ENCODE measurements around the gene COPS7A. TPM values are rescaled to one million over a fixed set of nuclear protein-coding genes. Genes with fewer than 3 reads are reported as not detected.

Gene COPS7A
- total RNA-seq, 1 experiment from 2014 or later: 34.2 TPM

- H3K4ac ChIP-seq (ENCODE audit: low read depth, low read length): no peak overlapping the region
Observed at GRCh38 chr12:6748761-6749160, 24.9 kb downstream of the COPS7A start.

More at GRCh38 chr12:6748761-6749160, 24.9 kb downstream of the COPS7A start:
- no peaks in the 10 kb centered on the region for H3K27me3 ChIP-seq (ENCODE audit: insufficient read depth, low read length)
- H3K18ac ChIP-seq (ENCODE audit: insufficient read length, low read depth, low read length): no peak overlapping the region
- no peak for DNase-seq
- no peak overlapping the region for H3K14ac ChIP-seq (ENCODE audit: insufficient read depth, low read length)
- no peak overlapping the region for H2BK12ac ChIP-seq (ENCODE audit: insufficient read length, low read depth, low read length)
- H3K4me1 ChIP-seq (ENCODE audit: insufficient read depth, low read length): peaks cover 5% of the 10 kb centered on the region; the same call in 1 of the 2 replicates
- H2AK5ac ChIP-seq (ENCODE audit: insufficient read length, low read length): no peak overlapping the region
- no peak for TF ChIP-seq CTCF (conservative IDR thresholded peaks at IDR 0.05)
- no peak overlapping the region for H3T11ph ChIP-seq (ENCODE audit: low read length)
- H2BK20ac ChIP-seq (ENCODE audit: low read depth, low read length, poor library complexity, severe bottlenecking): no peak overlapping the region
- Mint-ChIP-seq H3K4me3 (no peak overlapping the region), H3K36me3 (ENCODE audit: insufficient read depth in 1 of 3, low read depth in 3 of 3) (peaks cover 43 to 70% (median 69%) of the 10 kb centered on the region in 3 experiments; a peak in 6 of 7 replicates), H3K9me3 (no peaks in the 10 kb centered on the region), H3K27ac (no peak overlapping the region), H3K4me1 (peaks cover 9 to 18% of the 10 kb centered on the region in 2 experiments), H3K27me3 (ENCODE audit: low read depth) (no peaks in the 10 kb centered on the region)
- no peak overlapping the region for H2BK15ac ChIP-seq (ENCODE audit: low read depth, low read length)
- H3K79me1 ChIP-seq (ENCODE audit: insufficient read depth, low read depth, low read length, poor library complexity, severe bottlenecking): peaks cover 8% of the 10 kb centered on the region
- peaks cover 3% of the 10 kb centered on the region for H3K23me2 ChIP-seq (ENCODE audit: insufficient read length, low read depth, low read length, poor library complexity, severe bottlenecking)
- H3K56ac ChIP-seq (ENCODE audit: insufficient read length, low read depth, low read length): no peak overlapping the region
- H3K9ac ChIP-seq (ENCODE audit: extremely low read depth, insufficient read length, low read length): no peak overlapping the region
- no peak overlapping the region for H3K23ac ChIP-seq (ENCODE audit: insufficient read length, low read depth, low read length)
- H3K9me3 ChIP-seq (ENCODE audit: control insufficient read depth, low read depth, low read length): no peaks in the 10 kb centered on the region
- no peaks in the 10 kb centered on the region for H4K20me1 ChIP-seq (ENCODE audit: control insufficient read depth, insufficient read depth, insufficient read length)
- no peak overlapping the region for H3K4me2 ChIP-seq (ENCODE audit: insufficient read depth, insufficient read length, low read length)
- H3K27ac ChIP-seq (ENCODE audit: insufficient read length, low read depth, low read length): no peak overlapping the region
- no CpG with 5 or more reads among the region's 28 CpGs for WGBS (ENCODE audit: extremely low coverage, insufficient read length, low lambda C conversion rate)
- no peak overlapping the region for H4K91ac ChIP-seq (ENCODE audit: insufficient read length, low read depth, low read length)
- no peak overlapping the region for H2BK5ac ChIP-seq (ENCODE audit: insufficient read length, low read length)
- H2BK120ac ChIP-seq (ENCODE audit: low read depth, low read length, poor library complexity, severe bottlenecking): no peak overlapping the region
- peaks cover 4% of the 10 kb centered on the region for H3K79me2 ChIP-seq (ENCODE audit: insufficient read depth, low read length)
- no peak overlapping the region for H2AFZ ChIP-seq (ENCODE audit: low read length)
- H4K5ac ChIP-seq (ENCODE audit: insufficient read length, low read depth, low read length): no peak overlapping the region
- no peak overlapping the region for H4K8ac ChIP-seq (replicated peaks; ENCODE audit: insufficient read length, low read depth, low read length)
